ENCODE data around the gene POU3F2.

The POU3F2 gene

GRCh38 chr6:98843271-98844243 is 9.2 kb downstream of the POU3F2 start:
- in situ Hi-C loops (cut with HindIII; ENCODE audit: low sequenced_read_pairs) = no loop called here

DNA sequence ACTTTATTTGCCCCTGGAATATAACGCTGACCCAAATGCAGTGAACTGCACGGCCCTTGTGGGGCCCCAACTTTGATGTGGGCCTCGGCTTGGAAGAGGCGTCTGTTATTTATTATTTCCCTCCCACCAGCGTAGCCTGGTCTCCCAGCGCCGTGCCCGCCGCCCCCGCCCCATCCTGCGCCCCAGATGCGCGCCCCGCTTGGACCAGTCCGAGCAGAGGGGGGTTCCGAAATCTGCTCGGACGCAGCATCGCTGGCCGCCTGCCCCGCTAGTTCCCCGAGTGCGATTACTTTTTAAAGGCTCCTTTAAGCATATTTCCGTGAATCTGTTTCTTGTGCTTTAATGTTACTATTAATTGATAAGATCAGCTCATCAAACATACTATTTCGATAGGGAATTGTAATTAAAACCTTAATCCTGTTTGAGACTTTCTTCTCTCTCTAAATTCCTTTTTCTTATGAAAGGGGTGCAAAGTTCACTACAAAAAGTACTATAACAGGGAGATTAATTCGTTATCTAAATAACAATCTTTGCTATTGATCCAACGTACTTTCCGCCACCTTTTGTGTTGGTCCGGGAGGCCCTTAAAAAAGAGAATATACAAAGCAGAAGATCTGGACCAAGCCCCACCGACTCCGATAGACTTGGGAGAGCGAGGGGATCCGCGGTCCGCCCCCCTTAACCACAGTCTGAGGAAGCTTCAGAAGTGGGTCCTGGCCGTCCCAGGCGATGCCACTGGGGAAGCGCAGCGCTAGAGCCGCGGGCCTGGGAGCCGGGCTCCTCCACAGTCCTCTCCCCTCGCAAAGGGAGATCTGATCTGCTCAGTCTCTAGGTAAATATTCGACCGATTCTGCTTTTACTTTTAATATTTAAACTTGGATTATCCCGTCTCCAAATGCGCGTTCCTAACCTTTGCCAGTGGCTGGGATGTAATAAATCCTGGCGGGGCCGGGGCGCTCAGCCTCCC is 10.2 kb downstream of the POU3F2 start:
- in situ Hi-C loops (cut with HindIII; ENCODE audit: low sequenced_read_pairs) = no loop called here

- in situ Hi-C loops (cut with HindIII; ENCODE audit: low sequenced_read_pairs) = no loop called here
These were observed 11.0 kb downstream of the POU3F2 start for GRCh38 chr6:98845211-98846020.

- in situ Hi-C loops (cut with HindIII; ENCODE audit: low sequenced_read_pairs) = no loop called here
These were observed 11.6 kb downstream of the POU3F2 start for GRCh38 chr6:98846021-98846380.

DNA sequence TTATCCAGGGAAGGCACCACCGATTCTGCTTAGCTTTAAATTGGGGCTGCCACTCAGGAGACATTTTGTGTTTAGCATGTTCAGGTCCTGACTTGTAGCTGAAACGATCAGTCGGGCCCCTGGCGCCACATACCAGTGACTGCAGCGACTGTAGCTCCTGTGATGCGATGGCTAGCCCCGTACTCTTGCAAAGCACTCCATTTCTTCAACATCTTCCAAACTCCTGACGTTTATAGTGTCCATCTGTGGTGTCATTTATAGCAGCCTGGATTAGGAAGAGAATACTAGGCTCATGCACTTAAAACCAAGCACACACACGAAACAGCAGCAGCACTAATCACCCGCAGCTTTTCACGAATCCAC is 13.0 kb downstream of the POU3F2 start:
- in situ Hi-C loops (cut with HindIII; ENCODE audit: low sequenced_read_pairs) = no loop called here

GRCh38 chr6:98847779-98848538 is 13.6 kb downstream of the POU3F2 start:
- in situ Hi-C loops (cut with HindIII; ENCODE audit: low sequenced_read_pairs) = no loop called here

- in situ Hi-C loops (cut with HindIII; ENCODE audit: low sequenced_read_pairs) = no loop called here
These were observed 14.3 kb downstream of the POU3F2 start for GRCh38 chr6:98848539-98849242.

DNA sequence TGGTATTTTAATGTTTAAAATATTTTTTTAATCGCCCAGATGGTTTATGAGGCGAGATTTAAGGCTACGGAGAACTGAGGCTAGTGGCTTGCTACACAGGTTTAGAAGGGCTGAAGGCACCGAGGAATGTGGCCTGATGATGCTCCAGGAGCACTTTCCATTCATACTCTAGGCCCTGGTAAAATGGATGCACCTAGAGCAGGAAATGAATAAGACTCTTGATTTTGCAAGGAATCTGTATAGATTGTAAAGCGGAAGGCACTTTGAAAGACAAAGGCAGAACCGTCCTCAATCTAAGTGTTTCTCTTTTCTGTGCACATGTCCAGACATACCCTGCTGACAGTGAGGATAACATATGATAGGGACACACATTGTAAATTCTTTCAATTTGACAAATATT is 30.1 kb downstream of the POU3F2 start:
- in situ Hi-C loops (cut with HindIII; ENCODE audit: low sequenced_read_pairs) = no loop called here

- in situ Hi-C loops (cut with HindIII; ENCODE audit: low sequenced_read_pairs) = no loop called here
These were observed 36.7 kb downstream of the POU3F2 start for GRCh38 chr6:98871057-98871456.

- in situ Hi-C loops (cut with HindIII; ENCODE audit: low sequenced_read_pairs) = no loop called here
These were observed 37.4 kb downstream of the POU3F2 start for GRCh38 chr6:98871821-98872220.

GRCh38 chr6:98875375-98875774 is 41.0 kb downstream of the POU3F2 start:
- in situ Hi-C loops (cut with HindIII; ENCODE audit: low sequenced_read_pairs) = no loop called here

DNA sequence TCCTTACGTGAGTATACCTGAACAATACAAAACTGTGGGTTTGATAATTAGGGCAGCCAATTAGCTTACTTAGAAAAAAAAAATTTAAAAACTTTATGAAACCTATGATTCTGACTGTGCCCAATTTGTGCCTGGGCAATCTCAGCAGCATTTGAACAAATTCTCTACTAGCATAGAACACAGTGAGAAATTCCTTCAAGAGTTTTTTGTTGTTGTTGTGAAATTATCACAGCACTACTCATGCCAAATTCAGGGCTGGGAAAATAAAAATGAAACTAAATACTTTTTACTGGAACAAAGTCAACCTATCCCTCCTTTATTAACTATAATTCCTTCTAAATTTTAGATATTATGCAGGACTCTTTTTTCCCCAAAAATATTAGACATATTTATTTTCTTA is 42.9 kb downstream of the POU3F2 start:
- in situ Hi-C loops (cut with HindIII; ENCODE audit: low sequenced_read_pairs) = no loop called here

- in situ Hi-C loops (cut with HindIII; ENCODE audit: low sequenced_read_pairs) = no loop called here
These were observed 46.1 kb downstream of the POU3F2 start for GRCh38 chr6:98880486-98880885.

- in situ Hi-C loops (cut with HindIII; ENCODE audit: low sequenced_read_pairs) = no loop called here
These were observed 51.0 kb downstream of the POU3F2 start for GRCh38 chr6:98885330-98885729.

DNA sequence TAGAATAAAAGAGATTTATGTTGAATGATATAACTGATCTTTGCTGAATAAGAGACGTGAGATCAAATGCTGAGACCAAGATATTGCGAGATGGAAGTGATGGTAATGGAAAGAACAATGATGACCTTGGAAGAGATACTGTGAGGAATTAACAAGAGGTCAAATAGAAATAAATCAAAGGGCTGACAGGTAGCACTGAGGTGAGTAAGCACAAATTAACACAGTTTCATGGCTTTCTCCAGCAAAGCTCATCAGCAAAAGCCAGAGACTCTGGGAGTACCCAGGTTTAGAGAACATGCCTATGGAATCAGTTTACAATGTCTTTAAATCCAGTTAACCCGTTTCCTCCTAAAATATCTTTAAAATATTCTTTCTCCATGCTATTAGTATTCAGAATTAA is 53.3 kb downstream of the POU3F2 start:
- in situ Hi-C loops (cut with HindIII; ENCODE audit: low sequenced_read_pairs) = no loop called here

Data from endothelial cell of hepatic sinusoid (primary cell).